ENCODE results near the gene SLC37A2. TPM values are rescaled to one million over a fixed set of nuclear protein-coding genes. Genes with fewer than 3 reads are reported as not detected.
A peak's percentile ranks its signal among the peaks of the same experiment; 100 is the strongest.

SLC37A2 gene
- total RNA-seq, 1 experiment from 2014 or later: 0.79 TPM

GRCh38 chr11:125063429-125064043, 431 bp downstream of the SLC37A2 start:
- DNase-seq: no peak
- Histone ChIP-seq H3K27me3 (no peaks in the 10 kb centered on the region), H3K9me3 (no peaks in the 10 kb centered on the region), H3K4me3 (peak overlapping the region; percentile 50), H3K36me3 (no peaks in the 10 kb centered on the region)

DNA sequence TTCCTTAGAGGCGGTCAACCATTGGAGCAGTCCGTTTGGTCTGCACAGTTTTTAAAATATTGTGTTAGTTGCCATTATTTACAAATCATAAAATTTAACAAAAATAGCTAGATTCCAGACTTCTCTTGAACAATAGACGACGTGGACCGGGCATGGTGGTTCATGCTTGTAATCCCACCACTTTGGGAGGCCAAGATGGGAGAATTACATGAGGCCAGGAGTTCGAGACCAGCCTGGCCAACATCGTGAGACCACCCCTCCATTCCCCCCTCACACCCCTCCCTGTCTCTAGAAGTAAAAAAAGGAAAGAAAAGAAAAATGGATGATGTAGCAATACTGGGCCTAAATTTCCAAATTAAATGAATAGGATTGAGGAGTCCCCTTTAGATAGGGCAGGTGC, 965 bp downstream of the SLC37A2 start:
- Histone ChIP-seq H3K27me3 (no peaks in the 10 kb centered on the region), H3K36me3 (no peaks in the 10 kb centered on the region), H3K4me3 (peak overlapping the region; percentile 50; the same call in 1 of the 2 replicates), H3K9me3 (no peaks in the 10 kb centered on the region)
- DNase-seq: no peak

GRCh38 chr11:125068368-125068767, 5.3 kb downstream of the SLC37A2 start:
- Histone ChIP-seq H3K36me3 (no peaks in the 10 kb centered on the region), H3K27me3 (no peaks in the 10 kb centered on the region), H3K9me3 (no peaks in the 10 kb centered on the region), H3K4me3 (no peak overlapping the region)
- no peak for DNase-seq

DNA sequence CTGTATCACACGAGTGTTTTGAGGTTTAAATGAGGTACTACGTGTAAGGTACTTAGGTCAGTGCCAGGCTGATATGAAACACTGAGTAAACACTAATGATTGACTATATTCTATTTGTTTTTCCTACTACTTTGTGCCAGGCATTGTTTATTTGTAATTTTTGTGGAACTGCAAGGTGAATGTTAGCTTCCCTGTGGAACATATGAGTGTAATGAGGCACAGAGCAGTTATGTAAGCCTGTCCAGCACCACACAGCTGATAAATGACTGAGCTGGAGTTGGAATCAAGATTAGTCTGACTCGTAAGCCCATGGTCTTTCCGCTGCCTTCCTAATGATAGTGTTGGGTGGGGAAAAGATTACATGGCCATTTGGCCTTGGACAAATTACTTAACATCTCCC, 5.9 kb downstream of the SLC37A2 start:
- Histone ChIP-seq H3K9me3 (no peaks in the 10 kb centered on the region), H3K36me3 (no peaks in the 10 kb centered on the region), H3K4me3 (no peak overlapping the region), H3K27me3 (no peaks in the 10 kb centered on the region)
- no peak for DNase-seq

DNA sequence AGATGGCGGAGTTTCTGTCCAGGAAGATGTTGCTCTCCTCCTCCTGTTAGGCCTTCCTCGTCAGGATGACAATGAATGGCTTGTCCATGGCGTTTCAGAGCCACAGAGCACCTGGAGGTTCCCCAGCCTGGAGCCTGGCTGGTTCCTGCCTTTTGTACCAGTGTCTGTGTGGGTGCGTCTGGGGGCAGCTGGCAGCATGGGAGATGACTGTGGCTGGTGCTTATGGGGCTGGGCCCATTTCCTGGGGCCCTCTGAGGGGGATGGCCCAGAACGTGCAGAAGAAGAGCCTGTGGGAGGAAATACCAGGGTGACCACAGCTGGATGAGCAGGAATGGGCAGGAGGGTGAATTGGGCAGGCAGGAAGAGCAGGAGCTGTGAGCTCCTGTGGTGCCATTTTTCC, 6.7 kb downstream of the SLC37A2 start:
- H3K4me3 ChIP-seq: no peak overlapping the region
- peak; percentile 68 for DNase-seq
- no peaks in the 10 kb centered on the region for H3K27me3 ChIP-seq
- H3K36me3 ChIP-seq: no peaks in the 10 kb centered on the region
- no peaks in the 10 kb centered on the region for H3K9me3 ChIP-seq

GRCh38 chr11:125070699-125071254, 7.7 kb downstream of the SLC37A2 start:
- Histone ChIP-seq H3K4me3 (no peak overlapping the region), H3K9me3 (no peaks in the 10 kb centered on the region), H3K36me3 (no peaks in the 10 kb centered on the region), H3K27me3 (no peaks in the 10 kb centered on the region)
- DNase-seq: peak; percentile 85

GRCh38 chr11:125071435-125071834, 8.3 kb downstream of the SLC37A2 start:
- DNase-seq: peak; percentile 39
- H3K4me3 ChIP-seq: no peak overlapping the region
- no peaks in the 10 kb centered on the region for H3K27me3 ChIP-seq
- no peaks in the 10 kb centered on the region for H3K36me3 ChIP-seq
- no peaks in the 10 kb centered on the region for H3K9me3 ChIP-seq

- no peaks in the 10 kb centered on the region for H3K9me3 ChIP-seq
- no peaks in the 10 kb centered on the region for H3K36me3 ChIP-seq
- DNase-seq: no peak
- H3K4me3 ChIP-seq: no peak overlapping the region
- no peaks in the 10 kb centered on the region for H3K27me3 ChIP-seq
Observed at GRCh38 chr11:125071846-125072217, 8.7 kb downstream of the SLC37A2 start.

GRCh38 chr11:125072218-125072960, 9.3 kb downstream of the SLC37A2 start:
- DNase-seq: no peak
- Histone ChIP-seq H3K27me3 (no peaks in the 10 kb centered on the region), H3K4me3 (no peak overlapping the region), H3K9me3 (no peaks in the 10 kb centered on the region), H3K36me3 (no peaks in the 10 kb centered on the region)

GRCh38 chr11:125072961-125073590, 10.0 kb downstream of the SLC37A2 start:
- DNase-seq: no peak
- H3K27me3 ChIP-seq: no peaks in the 10 kb centered on the region
- no peaks in the 10 kb centered on the region for H3K9me3 ChIP-seq
- no peak overlapping the region for H3K4me3 ChIP-seq
- no peaks in the 10 kb centered on the region for H3K36me3 ChIP-seq

DNA sequence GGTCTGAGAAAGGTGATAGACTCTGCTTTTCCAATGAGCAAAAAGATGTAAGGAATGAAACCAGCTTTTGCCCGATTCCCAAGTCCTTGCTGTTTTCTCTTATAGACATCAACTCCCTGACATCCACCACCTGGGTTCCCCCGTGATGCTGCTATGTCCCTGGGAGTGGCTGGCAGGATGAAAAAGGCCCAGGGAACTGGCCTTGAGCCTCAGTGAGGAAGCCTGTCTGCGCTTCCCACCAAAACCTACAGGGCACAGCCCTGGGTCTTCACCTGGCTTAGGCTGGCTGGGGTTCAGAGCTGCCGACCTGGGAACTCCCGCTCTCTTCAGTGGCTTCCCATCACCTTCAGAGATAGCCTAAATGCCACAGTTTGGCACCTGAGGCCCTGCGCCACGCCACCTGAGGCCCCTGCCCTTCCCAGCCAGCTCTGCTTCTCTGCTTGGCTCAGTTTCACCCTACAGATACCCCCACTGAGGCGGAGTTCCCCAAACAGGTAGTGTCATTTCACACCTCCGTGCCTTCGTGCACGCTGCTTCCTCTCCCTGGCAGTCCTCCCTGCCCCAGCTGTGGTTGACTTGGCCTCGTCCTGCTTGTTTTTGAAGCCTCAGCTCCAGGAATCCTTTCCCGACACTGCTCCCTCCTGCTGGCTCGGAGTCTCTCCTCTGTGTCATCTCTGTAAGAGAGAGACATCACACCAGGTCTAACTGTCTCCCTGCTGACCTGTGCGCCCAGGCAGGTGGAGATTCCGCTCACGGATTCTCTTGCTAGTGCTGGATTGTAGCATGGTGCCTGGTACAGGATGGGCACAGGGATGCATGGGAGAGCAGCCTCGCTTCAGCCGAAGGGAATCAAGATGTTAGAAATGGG, 10.7 kb downstream of the SLC37A2 start:
- no peaks in the 10 kb centered on the region for H3K9me3 ChIP-seq
- no peaks in the 10 kb centered on the region for H3K36me3 ChIP-seq
- no peak overlapping the region for H3K4me3 ChIP-seq
- DNase-seq: no peak
- H3K27me3 ChIP-seq: no peaks in the 10 kb centered on the region

DNA sequence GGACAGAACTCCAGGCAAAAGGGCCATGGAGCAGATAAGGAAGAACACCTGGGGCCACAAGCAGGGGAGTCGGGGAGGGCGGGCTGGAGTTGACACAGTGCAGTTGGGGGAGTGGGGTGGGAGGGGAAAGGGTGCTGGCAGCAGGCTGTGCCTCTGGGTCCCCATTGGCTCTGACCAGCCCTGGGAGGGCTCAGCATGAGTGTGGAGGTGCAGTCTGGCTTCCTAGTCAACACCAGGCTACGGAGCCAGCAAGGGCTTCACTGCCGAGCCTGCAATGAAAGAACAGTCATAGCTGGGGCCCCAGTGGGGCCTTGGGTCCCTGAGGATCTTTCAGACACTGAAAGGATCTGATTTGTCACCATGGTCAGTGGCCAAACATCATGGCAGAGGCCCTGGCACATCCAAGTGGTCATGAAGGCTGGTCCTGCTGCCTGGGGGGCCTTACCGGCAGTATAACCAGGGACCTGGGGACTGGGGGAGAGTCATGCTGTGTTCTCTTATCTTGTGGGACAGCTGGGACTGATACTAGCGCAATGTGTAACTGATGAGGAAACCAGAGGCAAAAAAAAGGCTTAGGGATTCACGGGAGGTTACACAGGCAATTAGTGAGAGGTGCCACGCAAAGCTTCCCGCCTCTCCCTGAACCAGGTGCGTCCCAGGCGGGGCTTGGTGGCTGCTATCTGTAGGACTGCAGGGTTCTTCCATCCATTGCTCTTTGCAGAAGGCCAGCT, 11.6 kb downstream of the SLC37A2 start:
- H3K36me3 ChIP-seq: no peaks in the 10 kb centered on the region
- no peak for DNase-seq
- no peak overlapping the region for H3K4me3 ChIP-seq
- H3K27me3 ChIP-seq: no peaks in the 10 kb centered on the region
- H3K9me3 ChIP-seq: no peaks in the 10 kb centered on the region

DNA sequence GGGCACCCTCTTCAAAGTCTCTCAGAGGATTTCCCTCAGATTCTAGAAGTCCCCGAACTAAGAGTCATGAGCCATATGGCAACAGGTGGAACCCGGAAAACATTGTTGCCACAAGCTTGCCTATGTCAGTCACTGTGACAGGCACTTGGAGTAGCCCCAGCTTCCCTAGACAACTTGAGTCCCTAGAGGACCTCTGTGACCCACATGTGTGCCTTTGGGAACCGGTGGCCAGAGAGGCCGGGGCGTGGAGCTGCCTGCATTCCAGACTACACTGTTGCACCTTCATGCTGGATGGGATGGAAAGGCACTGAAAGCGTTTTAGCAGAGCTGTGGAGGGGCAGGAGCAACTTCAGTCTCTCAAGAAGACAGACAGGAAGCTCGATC, 12.1 kb downstream of the SLC37A2 start:
- H3K4me3 ChIP-seq: no peak overlapping the region
- no peaks in the 10 kb centered on the region for H3K9me3 ChIP-seq
- no peak for DNase-seq
- no peaks in the 10 kb centered on the region for H3K36me3 ChIP-seq
- H3K27me3 ChIP-seq: no peaks in the 10 kb centered on the region

GRCh38 chr11:125075900-125076317, 12.8 kb downstream of the SLC37A2 start:
- no peak overlapping the region for H3K4me3 ChIP-seq
- H3K9me3 ChIP-seq: no peaks in the 10 kb centered on the region
- DNase-seq: no peak

DNA sequence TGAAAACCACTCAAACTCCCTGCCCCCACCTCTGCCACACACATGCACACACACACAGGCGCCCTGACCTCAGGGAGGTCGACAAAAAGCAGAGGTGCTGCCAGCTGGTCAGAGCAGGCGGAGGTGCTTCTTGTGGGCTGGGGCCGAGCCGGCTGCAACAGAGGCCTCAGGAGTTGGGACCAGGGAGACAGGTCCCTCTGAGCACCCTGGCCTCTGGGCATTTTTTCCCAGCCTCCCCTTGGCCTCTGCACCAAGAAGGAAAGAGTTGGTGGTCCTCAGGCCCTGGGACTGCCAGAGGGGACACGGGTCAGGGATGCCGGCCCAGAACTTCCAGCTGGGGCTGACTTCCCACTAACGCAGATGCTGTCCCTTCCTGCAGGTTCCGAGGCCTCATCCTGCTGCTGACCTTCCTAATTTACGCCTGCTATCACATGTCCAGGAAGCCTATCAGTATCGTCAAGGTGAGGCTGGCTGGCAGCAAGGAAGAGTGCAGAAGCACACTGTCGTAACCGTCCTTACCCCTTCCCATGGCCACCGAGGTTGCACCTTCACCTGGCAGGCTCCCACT, 13.4 kb downstream of the SLC37A2 start:
- no peaks in the 10 kb centered on the region for H3K9me3 ChIP-seq
- H3K36me3 ChIP-seq: no peaks in the 10 kb centered on the region
- no peak for DNase-seq
- no peaks in the 10 kb centered on the region for H3K27me3 ChIP-seq
- no peak overlapping the region for H3K4me3 ChIP-seq

More at GRCh38 chr11:125075900-125076317, 12.8 kb downstream of the SLC37A2 start:
- Histone ChIP-seq H3K36me3 (no peaks in the 10 kb centered on the region), H3K27me3 (no peaks in the 10 kb centered on the region)

DNA sequence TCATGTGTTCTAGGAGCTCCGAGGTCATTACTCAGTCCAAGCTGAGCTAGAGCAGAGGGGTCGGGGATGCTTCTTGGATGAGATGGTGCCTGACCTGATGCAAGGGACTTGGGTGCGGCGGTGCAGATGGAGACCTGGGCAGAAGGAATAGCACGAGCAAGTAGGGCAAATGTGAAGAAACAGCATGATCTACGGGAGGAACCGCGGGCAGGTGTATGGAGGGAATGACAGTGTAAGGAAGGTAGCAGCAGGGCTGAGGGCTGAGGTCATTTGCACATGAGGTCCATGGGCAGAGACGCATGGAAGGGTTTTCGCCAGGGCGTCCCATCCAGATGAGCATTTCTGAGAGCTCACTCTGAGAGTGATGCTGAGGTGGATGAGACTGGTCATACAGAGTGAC, 14.9 kb downstream of the SLC37A2 start:
- DNase-seq: no peak
- Histone ChIP-seq H3K27me3 (no peaks in the 10 kb centered on the region), H3K36me3 (no peaks in the 10 kb centered on the region), H3K4me3 (no peak overlapping the region), H3K9me3 (no peaks in the 10 kb centered on the region)

Data from MG63 (cell line).